IPS-20b (cell line): ENCODE results near the gene HCAR2.
"Not testable (repeated sequence)": the region's sequence is repeated elsewhere in the genome, so short reads cannot be mapped to it uniquely, and the experiment has no call there.

Source experiments
- H3K27ac ChIP-seq: one replicate; pipeline ENCODE4 v1.5.1; 2013; ENCODE audit warnings: low read length
- H3K27me3 ChIP-seq: 2 replicates; pipeline ENCODE4 v1.6.1; 2013; ENCODE audit warnings: mild to moderate bottlenecking, low read length, inconsistent platforms; ENCODE audit not compliant: insufficient read depth
- H3K36me3 ChIP-seq: 2 replicates; pipeline ENCODE4 v1.6.1; 2013; ENCODE audit warnings: low read depth, mild to moderate bottlenecking, inconsistent platforms, low read length, moderate library complexity; ENCODE audit not compliant: insufficient read depth
- H3K4me1 ChIP-seq: 2 replicates; pipeline ENCODE4 v1.6.1; 2013; ENCODE audit warnings: mild to moderate bottlenecking, control low read depth, inconsistent platforms, low read length, moderate library complexity; ENCODE audit not compliant: insufficient read depth
- H3K4me3 ChIP-seq: 2 replicates; pipeline ENCODE4 v1.5.1; 2013; ENCODE audit warnings: mild to moderate bottlenecking, low read length, inconsistent platforms
- H3K9ac ChIP-seq: 2 replicates; pipeline ENCODE4 v1.6.1; 2013; ENCODE audit warnings: low read depth, mild to moderate bottlenecking, inconsistent platforms, low read length, moderate library complexity
- H3K9me3 ChIP-seq: 2 replicates; pipeline ENCODE4 v1.6.1; 2013; ENCODE audit warnings: mild to moderate bottlenecking, low read depth, low read length, inconsistent platforms; ENCODE audit not compliant: insufficient read depth

Gene HCAR2

GRCh38 chr12:122702890-122703611 lies at the start of gene HCAR2:
Gene HCAR2, minus strand, starts transcription at chr12:122703357. Its CDS starts 74 bp downstream, at chr12:122703283.
- H3K9ac ChIP-seq, H3K27me3 ChIP-seq, H3K4me3 ChIP-seq, H3K27ac ChIP-seq, H3K36me3 ChIP-seq, H3K4me1 ChIP-seq, H3K9me3 ChIP-seq: not testable (repeated sequence)

- Histone ChIP-seq H3K4me3 (peak within 1 kb of the TSS; percentile 94), H3K9me3 (no peaks in the 10 kb centered on the region), H3K4me1 (peaks cover 15% of the 10 kb centered on the region), H3K9ac (peak within 1 kb of the TSS; percentile 93), H3K27me3 (no peaks in the 10 kb centered on the region), H3K36me3 (peaks cover 42% of the 10 kb centered on the region), H3K27ac (peak within 1 kb of the TSS; percentile 94)
Observed at GRCh38 chr12:122752464-122753318, 49.5 kb upstream of the HCAR2 start, which contains the start of gene DENR. Gene DENR, plus strand, starts transcription at chr12:122752824. Its CDS starts 878 bp downstream, at chr12:122753702.

GRCh38 chr12:122750781-122751515 lies 47.8 kb upstream of the HCAR2 start:
- Histone ChIP-seq H3K9ac (peak overlapping the region; percentile 78), H3K36me3 (peaks cover 25% of the 10 kb centered on the region), H3K4me1 (peaks cover 15% of the 10 kb centered on the region), H3K4me3 (peak overlapping the region; percentile 94)
- H3K27ac ChIP-seq, H3K9me3 ChIP-seq, H3K27me3 ChIP-seq: not testable (repeated sequence)

- Histone ChIP-seq H3K4me1 (peaks cover 15% of the 10 kb centered on the region), H3K9me3 (no peaks in the 10 kb centered on the region), H3K4me3 (no peak overlapping the region), H3K27ac (no peak overlapping the region), H3K27me3 (no peaks in the 10 kb centered on the region), H3K36me3 (peaks cover 13% of the 10 kb centered on the region), H3K9ac (no peak overlapping the region)
Observed at GRCh38 chr12:122749569-122750332, 46.6 kb upstream of the HCAR2 start.

- no peak overlapping the region for H3K4me3 ChIP-seq
- no peaks in the 10 kb centered on the region for H3K9me3 ChIP-seq
- no peaks in the 10 kb centered on the region for H3K27me3 ChIP-seq
- H3K36me3 ChIP-seq: no peaks in the 10 kb centered on the region
- H3K9ac ChIP-seq: no peak overlapping the region
- H3K4me1 ChIP-seq: peaks cover 7% of the 10 kb centered on the region; the same call in 1 of the 2 replicates
- H3K27ac ChIP-seq: no peak overlapping the region
Observed at GRCh38 chr12:122747224-122748135, 44.3 kb upstream of the HCAR2 start.

GRCh38 chr12:122743895-122744525 lies 40.9 kb upstream of the HCAR2 start:
- Histone ChIP-seq H3K4me1 (no peaks in the 10 kb centered on the region), H3K27ac (no peak overlapping the region), H3K36me3 (no peaks in the 10 kb centered on the region), H3K27me3 (no peaks in the 10 kb centered on the region), H3K4me3 (no peak overlapping the region), H3K9me3 (no peaks in the 10 kb centered on the region), H3K9ac (no peak overlapping the region)

- no peak overlapping the region for H3K9ac ChIP-seq
- H3K36me3 ChIP-seq: no peaks in the 10 kb centered on the region
- H3K4me1 ChIP-seq: no peaks in the 10 kb centered on the region
- no peaks in the 10 kb centered on the region; the same call in 1 of the 2 replicates for H3K9me3 ChIP-seq
- no peak overlapping the region for H3K4me3 ChIP-seq
- no peaks in the 10 kb centered on the region for H3K27me3 ChIP-seq
- no peak overlapping the region for H3K27ac ChIP-seq
Observed at GRCh38 chr12:122740351-122740750, 37.2 kb upstream of the HCAR2 start.

GRCh38 chr12:122738571-122738970 lies 35.4 kb upstream of the HCAR2 start:
- Histone ChIP-seq H3K9me3 (no peaks in the 10 kb centered on the region; the same call in 1 of the 2 replicates), H3K36me3 (no peaks in the 10 kb centered on the region), H3K27me3 (no peaks in the 10 kb centered on the region), H3K27ac (no peak overlapping the region), H3K4me3 (no peak overlapping the region), H3K9ac (no peak overlapping the region), H3K4me1 (no peaks in the 10 kb centered on the region)

GRCh38 chr12:122732611-122733010 lies 29.5 kb upstream of the HCAR2 start:
- Histone ChIP-seq H3K9me3 (no peaks in the 10 kb centered on the region; the same call in 1 of the 2 replicates), H3K27ac (no peak overlapping the region), H3K4me1 (no peaks in the 10 kb centered on the region), H3K36me3 (no peaks in the 10 kb centered on the region), H3K4me3 (no peak overlapping the region), H3K27me3 (no peaks in the 10 kb centered on the region), H3K9ac (no peak overlapping the region)

- Histone ChIP-seq H3K4me1 (no peaks in the 10 kb centered on the region), H3K9ac (no peak overlapping the region), H3K4me3 (no peak overlapping the region), H3K36me3 (no peaks in the 10 kb centered on the region), H3K27ac (no peak overlapping the region), H3K9me3 (no peaks in the 10 kb centered on the region; the same call in 1 of the 2 replicates), H3K27me3 (no peaks in the 10 kb centered on the region)
Observed at GRCh38 chr12:122732170-122732569, 29.0 kb upstream of the HCAR2 start.
